ENCODE results near the gene ARHGAP28. TPM values are rescaled to one million over a fixed set of nuclear protein-coding genes. Genes with fewer than 3 reads are reported as not detected.

The ARHGAP28 gene
- total and polyA plus RNA-seq, 10 of the 15 experiments (the other 5 are each of a cell fraction or from before 2014, with no cell fraction given) = not detected

GRCh38 chr18:6816154-6816553, 86.6 kb downstream of the ARHGAP28 start:
- intact Hi-C loops (cut with micrococcal nuclease; ENCODE audit: unreplicated experiment) (no loop called here), in situ Hi-C loops (cut with MboI) (no loop called here)
- no peak for DNase-seq (ENCODE audit: low read depth, low spot score)
- RAD21 ChIA-PET (ENCODE audit: unreplicated experiment) = no interaction called here
- FAIRE-seq = no peak
- POLR2A ChIA-PET = no interaction called here
- H3K9ac ChIP-seq (ENCODE audit: control insufficient read depth, insufficient read depth, low read length) = no peak overlapping the region
- H3K4me2 ChIP-seq (ENCODE audit: control insufficient read depth, insufficient read depth) = no peak overlapping the region
- no peaks in the 10 kb centered on the region for H3K4me1 ChIP-seq (ENCODE audit: control insufficient read depth, insufficient read depth, low read length)
- BruUV-seq (replicated peaks) = no TSS peak
- no peaks in the 10 kb centered on the region; a peak in 1 of 4 replicates for H3K27me3 ChIP-seq (replicated peaks in 1 of 2; ENCODE audit: control insufficient read depth in 2 of 2, insufficient read depth in 2 of 2, low read length in 1 of 2)
- no peaks in the 10 kb centered on the region for H4K20me1 ChIP-seq (ENCODE audit: control insufficient read depth, insufficient read depth)
- CTCF ChIA-PET = interaction anchor here (0.6 kb wide), 1 partner anchor 526 kb away, joined by 4 read pairs; no protein-coding TSS in a partner anchor
- ATAC-seq = no peak
- H2AFZ ChIP-seq (ENCODE audit: control insufficient read depth, low read depth, low read length) = no peak overlapping the region
- no peaks in the 10 kb centered on the region for H3K36me3 ChIP-seq (ENCODE audit: control insufficient read depth in 2 of 2, insufficient read depth in 2 of 2, low read length in 1 of 2)
- 8% methylated on average over 3 of the region's 3 CpGs for WGBS (ENCODE audit: insufficient coverage, insufficient replicate concordance, low lambda C conversion rate, missing lambda C conversion rate)
- TF ChIP-seq CBX3 (IDR thresholded peaks at IDR 0.05; ENCODE audit: borderline replicate concordance, low read depth) (no peak), SPI1 (IDR thresholded peaks at IDR 0.05; ENCODE audit: borderline replicate concordance, insufficient read depth, low read depth, low read length) (no peak), USF2 (IDR thresholded peaks at IDR 0.05; ENCODE audit: borderline replicate concordance, low read depth, low read length) (no peak), NFXL1 (IDR thresholded peaks at IDR 0.05; ENCODE audit: borderline replicate concordance) (no peak), CHD2 (IDR thresholded peaks at IDR 0.05; ENCODE audit: borderline replicate concordance, low read depth, low read length) (no peak), SREBF1 (IDR thresholded peaks at IDR 0.05; ENCODE audit: low read length) (no peak), NR2C2 (IDR thresholded peaks at IDR 0.05; ENCODE audit: borderline replicate concordance, control insufficient read depth, insufficient read length, low read depth) (no peak), HCFC1 (IDR thresholded peaks at IDR 0.05; ENCODE audit: low read length) (no peak), ZNF384 (IDR thresholded peaks at IDR 0.05; ENCODE audit: borderline replicate concordance, low read depth, low read length) (no peak), BRCA1 (IDR thresholded peaks at IDR 0.05; ENCODE audit: low read depth, low read length) (no peak), IRF3 (IDR thresholded peaks at IDR 0.05) (no peak)
- no peaks in the 10 kb centered on the region for H3K9me3 ChIP-seq (replicated peaks; ENCODE audit: control insufficient read depth, insufficient read depth, low read length)
- no peak overlapping the region for H3K27ac ChIP-seq (ENCODE audit: control insufficient read depth, insufficient read depth)
- SMC1A ChIA-PET (ENCODE audit: uncharacterized antibody, unreplicated experiment) = no interaction called here
- no peak overlapping the region for H3K4me3 ChIP-seq
- H3K79me2 ChIP-seq (ENCODE audit: control insufficient read depth, insufficient read depth, low read length) = no peaks in the 10 kb centered on the region
